HG02884 (cell line): ENCODE data around the gene RAB11FIP3.

Experiments used
- ATAC-seq: cut with Tn5 transposase; IDR thresholded peaks from one replicate; pipeline ENCODE4 v1.9.1; 2021; ENCODE audit warnings: mild to moderate bottlenecking, moderate library complexity; ENCODE audit not compliant: unreplicated experiment

The RAB11FIP3 gene

DNA sequence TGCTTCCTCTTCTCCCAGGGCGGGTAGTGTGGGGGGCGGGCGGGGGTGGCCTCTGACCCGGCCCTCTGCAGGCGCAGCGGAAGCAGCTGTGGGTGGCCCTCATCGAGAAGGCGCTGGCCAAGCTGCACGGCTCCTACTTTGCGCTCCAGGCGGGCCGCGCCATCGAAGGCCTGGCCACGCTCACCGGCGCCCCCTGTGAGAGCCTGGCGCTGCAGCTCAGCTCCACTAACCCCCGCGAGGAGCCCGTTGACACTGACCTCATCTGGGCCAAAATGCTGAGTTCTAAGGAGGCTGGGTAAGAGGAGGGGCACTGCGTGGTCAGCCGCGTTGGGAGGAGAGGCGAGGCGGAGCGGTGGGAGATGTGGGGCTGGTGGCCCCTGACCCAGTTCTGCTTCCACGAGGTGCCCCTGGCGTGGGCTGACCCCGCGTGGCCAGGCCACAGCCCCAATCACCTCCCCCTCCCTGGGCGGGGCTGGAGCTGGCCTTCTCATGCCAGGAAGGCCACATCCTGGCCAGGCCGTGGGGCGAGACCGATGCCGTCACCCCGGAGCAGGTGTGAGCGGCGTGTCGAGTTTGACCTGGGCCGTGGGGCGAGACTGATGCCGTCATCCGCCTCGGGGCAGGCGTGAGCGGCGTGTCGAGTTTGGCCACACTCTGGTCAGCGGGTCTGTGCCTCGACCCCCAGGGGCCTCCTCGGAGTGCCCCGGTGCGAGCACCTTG lies 124.3 kb downstream of the RAB11FIP3 start:
- ATAC-seq = no peak

GRCh38 chr16:551210-551609 lies 125.8 kb downstream of the RAB11FIP3 start:
- ATAC-seq = no peak

DNA sequence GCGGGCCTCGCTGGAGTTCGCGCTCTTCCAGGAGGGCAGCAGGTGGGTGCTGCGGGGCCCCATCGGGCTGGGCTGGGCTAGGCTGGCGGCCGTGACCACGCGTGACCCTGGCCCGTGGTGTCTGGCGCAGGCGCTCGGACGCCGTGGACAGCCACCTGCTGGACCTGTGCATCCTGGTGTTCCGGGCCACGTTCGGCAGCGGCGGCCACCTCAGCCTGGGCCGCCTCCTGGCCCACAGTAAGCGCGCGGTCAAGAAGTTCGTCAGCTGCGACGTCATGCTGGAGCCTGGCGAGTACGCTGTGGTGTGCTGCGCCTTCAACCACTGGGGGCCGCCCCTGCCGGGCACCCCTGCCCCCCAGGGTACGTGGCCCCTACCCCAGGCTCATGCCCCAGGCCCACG lies 126.7 kb downstream of the RAB11FIP3 start:
- no peak for ATAC-seq

- no peak for ATAC-seq
Observed at GRCh38 chr16:553601-554296, 128.3 kb downstream of the RAB11FIP3 start.

- no peak for ATAC-seq
Observed at GRCh38 chr16:554297-554621, 128.8 kb downstream of the RAB11FIP3 start.

DNA sequence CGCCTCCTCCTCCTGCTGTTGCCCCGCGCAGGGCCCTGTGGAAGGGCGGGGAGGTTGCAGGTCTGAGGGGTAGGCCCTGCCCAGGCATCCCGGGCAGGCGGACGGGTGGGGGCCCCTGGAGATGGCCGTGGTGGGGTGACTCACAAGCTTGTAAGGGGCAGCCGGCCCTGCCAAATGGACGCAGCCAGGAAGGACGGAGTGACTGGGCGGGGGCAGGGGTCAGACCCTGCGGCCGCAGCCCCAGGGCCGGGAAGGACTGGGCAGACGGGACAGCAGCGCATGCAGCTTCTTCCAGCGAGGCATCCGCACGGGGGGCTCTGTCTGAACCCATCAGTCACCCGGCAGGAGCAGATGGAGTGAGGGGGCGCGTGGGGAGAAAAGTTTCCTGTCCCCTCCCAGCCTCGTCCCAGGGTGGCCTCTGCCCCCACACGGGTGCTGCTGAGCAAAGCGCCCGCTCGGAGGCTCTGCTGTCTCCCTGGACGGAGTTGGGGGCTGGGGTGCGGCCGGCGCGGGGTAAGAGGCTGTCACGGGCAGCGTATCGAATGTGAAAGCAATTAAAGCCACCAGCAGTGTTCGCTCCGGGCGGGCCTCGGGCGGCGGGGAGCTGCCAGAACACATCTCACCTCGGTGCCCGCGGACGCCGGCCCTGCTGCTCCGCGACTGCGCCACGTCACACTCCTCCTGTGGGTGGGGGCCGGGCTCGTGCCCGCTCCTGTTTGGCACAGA lies 129.4 kb downstream of the RAB11FIP3 start:
- no peak for ATAC-seq

- ATAC-seq = no peak
Observed at GRCh38 chr16:555528-556473, 130.4 kb downstream of the RAB11FIP3 start.

- ATAC-seq = no peak
Observed at GRCh38 chr16:556474-557173, 131.2 kb downstream of the RAB11FIP3 start.

DNA sequence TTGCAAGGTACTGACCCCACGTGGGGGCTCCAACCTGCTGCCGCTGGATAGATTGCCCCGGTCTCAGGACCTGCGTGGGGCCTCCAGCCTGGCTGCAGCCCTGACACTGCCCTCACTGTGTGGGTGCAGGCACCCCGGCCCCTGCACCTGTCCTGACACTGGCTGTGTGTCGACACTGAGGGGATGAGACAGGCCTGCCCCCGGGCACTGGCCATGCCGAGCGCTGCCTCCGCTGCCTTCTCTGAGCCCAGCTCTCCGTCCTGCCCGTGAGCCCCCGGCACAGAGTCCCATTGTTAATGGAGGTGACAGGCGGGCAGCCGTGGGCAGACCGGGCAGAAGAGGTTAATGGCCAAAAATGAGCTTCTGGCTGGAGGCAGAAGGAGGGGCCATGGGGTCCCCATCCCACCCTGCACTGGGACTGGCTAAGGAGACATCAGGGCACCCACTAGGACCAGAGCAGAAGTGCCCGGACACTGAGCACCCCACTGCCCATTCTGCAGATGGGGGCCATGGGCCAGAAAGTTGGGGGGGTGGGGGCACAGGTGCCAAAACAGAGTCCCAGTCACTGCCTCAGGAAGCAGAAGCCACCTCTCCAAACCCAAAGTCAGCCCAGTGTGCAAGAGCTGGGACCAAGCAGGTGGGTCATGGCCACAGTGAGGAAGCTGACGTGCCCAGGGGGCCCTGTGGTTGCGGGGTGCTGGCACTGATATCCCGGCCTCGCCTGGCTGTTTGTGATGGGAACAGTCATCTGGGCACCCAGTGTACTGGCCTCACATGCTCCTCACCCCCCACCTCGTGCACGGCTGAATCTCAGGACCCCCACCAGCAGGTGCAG lies 132.2 kb downstream of the RAB11FIP3 start:
- ATAC-seq = no peak

GRCh38 chr16:558298-559020 lies 133.0 kb downstream of the RAB11FIP3 start:
- ATAC-seq = no peak

- ATAC-seq = no peak
Observed at GRCh38 chr16:559021-559380, 133.6 kb downstream of the RAB11FIP3 start.

- no peak for ATAC-seq
Observed at GRCh38 chr16:559411-560203, 134.2 kb downstream of the RAB11FIP3 start.

DNA sequence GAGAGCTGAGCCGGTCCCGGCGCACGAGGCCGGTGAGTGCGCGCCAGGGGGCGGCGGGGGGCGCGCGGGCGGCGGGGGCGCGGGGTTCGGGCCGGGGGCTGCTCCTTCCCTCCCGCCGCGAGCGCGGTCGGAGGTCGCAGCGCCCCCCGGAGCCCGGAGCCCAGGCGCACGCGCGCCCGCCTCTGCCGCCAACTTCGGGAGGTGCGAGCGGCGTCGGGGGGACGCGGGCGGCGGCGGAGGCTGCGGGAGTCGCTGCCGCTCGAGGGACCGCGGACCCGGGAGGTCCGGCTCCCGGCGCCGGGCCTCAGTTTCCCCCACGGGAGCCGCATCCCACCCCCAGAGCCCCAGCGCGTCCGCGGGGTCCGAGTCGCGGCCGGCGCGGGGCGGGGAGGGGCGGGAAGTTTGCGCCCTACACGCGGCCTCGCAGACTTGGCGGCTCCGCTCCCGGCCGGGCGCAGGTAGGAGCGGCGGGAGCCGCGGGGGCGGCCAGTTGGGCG lies 134.8 kb downstream of the RAB11FIP3 start, which contains the start of gene PRR35:
PRR35 (plus strand) TSS at position 191 of the 497 bp plus-strand sequence. CDS start 2,901 bp downstream, outside the sequence.
- ATAC-seq = no peak

DNA sequence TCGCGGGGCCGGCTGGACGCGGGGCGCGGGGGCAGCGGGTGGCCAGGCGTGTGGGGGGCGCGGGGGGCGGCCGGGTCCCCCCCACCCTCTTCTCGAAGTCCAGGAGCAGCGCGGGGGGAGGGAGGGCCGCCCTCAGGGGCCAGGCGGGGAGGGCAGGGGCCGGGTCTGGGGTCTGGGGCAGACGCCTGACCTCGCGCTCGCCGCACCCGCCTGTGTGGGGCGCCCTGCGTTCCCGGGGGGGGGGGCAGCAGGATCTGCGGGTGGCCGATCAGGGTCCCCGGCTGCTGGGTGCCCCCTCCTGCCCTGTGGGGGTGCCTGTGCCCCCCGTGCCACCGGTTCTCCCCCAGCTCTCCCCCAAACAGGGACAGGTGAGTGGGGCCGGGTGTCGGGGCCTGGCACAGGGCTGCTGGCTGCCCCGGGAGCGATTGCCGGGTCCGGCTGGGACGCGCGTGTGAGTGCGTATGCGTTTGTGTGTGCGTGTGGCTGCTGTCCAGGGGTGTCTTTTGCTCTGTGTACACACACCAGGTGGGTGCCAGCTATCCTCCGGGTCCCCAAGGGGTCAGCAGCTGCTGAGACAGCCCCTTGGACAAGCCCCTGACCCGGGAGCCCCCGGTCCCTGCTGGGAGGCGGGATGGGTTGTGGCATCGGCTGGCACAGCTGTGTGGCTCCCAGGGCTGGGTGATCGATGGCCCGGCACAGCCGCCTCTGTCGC lies 135.4 kb downstream of the RAB11FIP3 start:
- no peak for ATAC-seq

DNA sequence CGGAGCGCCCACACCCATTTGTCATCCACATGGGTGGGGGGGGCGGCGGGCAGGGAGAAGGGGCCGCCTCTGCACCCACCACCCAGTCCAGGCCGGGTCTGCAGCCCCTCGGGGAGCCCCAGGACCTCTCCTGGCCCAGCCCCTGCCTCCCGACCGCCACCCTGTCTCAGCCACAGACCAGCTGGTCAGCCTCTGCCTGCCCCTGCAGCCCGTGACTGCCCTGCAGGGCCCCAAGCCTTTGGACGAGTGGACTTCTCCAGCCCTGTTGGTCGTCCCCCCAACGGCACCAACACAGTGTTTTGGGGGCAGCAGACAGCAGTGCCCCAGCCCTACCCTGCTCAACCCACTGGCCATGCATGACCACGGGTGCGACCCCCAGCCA lies 136.0 kb downstream of the RAB11FIP3 start:
- no peak for ATAC-seq

DNA sequence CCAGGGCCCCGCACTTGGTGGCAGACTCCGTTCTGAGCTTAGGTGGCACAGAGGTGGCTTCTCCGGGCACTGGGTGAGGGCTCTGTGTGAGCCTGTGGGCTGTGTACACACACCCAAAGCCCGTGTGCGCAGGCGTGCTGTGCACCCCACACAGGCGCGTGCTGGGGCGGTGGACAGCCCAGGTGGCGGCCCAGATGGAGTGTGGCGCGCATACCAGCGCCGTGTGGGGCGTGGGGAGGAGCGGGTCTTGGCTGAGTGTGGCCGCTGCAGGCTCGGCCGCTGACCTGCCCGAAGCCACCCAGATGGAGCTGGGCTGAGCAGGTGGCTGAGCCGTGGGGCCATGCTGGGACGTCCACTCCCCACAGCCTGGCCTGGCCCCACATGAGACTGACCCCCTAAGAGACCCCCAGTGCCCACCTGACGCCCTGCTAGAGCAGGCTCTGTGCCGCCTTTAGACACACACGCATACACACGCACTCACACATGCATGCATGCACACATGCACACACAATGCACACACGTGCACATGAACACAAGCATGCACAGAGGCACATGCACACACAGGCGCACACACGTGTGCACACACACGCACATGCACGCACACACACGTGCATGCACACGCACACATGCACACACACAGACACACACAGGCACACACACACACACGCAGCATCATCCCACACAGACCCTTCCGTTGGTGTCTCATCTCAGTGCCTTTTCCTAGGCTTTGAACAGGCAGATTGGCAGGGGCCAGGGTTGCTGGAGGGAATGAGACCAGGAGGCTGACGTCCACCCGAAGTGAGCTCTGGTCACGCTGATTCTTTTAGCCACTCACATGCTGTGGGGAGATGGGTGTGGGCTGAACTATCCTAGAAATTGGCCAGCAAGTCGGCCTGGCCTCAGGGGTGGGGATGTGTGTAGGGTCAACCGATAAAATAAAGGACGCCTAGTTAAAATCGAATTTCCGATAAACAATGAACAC lies 136.8 kb downstream of the RAB11FIP3 start:
- ATAC-seq = no peak
